ENCODE results near the gene ZFYVE27. TPM values are rescaled to one million over a fixed set of nuclear protein-coding genes. Genes with fewer than 3 reads are reported as not detected.
A peak's percentile ranks its signal among the peaks of the same experiment; 100 is the strongest.
"Not testable (repeated sequence)": the region's sequence is repeated elsewhere in the genome, so short reads cannot be mapped to it uniquely, and the experiment has no call there.

ZFYVE27 gene, protein sequence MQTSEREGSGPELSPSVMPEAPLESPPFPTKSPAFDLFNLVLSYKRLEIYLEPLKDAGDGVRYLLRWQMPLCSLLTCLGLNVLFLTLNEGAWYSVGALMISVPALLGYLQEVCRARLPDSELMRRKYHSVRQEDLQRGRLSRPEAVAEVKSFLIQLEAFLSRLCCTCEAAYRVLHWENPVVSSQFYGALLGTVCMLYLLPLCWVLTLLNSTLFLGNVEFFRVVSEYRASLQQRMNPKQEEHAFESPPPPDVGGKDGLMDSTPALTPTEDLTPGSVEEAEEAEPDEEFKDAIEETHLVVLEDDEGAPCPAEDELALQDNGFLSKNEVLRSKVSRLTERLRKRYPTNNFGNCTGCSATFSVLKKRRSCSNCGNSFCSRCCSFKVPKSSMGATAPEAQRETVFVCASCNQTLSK
- 10 to 100 TPM; 24.8 to 25.5 TPM for total RNA-seq

DNA sequence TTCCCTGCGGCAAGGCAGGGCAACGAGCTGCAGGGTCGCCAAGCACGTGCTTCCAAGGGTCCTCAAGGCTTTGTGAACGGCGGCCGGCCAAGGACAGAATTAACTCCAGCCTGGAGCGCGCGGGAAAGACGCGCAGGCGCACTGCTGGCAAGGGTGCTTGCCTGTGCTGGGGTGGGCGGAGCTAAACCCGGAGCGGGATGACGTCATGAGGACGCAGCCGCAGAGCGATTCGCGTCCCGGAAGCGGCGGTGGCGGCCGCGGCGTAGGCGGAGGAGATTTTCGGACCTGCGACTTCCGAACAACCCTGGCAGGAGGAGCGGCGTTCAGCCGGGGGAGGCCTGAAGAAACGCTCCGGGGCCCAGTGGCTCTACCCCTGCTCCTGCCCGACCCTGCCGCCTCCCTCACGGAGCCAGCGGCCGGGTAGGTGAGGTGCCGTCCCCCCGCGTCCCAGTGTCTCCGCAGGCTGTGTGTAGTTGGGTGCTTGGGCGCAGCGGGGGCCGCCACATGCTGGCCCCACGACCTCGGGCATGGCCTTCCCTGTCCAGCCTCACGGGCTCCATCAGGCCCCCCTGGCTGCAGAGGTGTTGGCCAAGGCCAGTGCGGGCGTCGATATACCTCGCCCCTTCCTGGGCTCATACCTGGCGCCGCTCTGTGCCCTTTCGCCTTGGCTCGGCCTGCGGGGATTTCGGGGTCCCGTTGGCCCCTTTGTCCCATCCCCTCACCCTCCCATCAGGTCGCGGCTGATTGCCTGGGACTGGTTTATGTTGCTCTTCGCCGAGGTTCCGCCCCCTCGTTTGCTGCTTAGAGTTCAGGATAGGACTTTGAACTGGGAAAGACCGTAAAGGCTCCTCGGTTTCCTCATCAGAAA, at the start of gene ZFYVE27:
Gene ZFYVE27 (plus strand): TSS at position 227 of the 868 bp plus-strand sequence. CDS start 1,350 bp downstream, outside the sequence.
- H3K4me3 ChIP-seq = peak within 1 kb of the TSS; percentile 85
- DNase-seq (ENCODE audit: low spot score) (peak; percentile 74), ATAC-seq (ENCODE audit: insufficient number of reproducible peaks, low FRiP score, low read depth) (peak; percentile 84)
- no peaks in the 10 kb centered on the region for H3K9me3 ChIP-seq
- H3K36me3 ChIP-seq = no peaks in the 10 kb centered on the region
- TF ChIP-seq, protein P1, sequence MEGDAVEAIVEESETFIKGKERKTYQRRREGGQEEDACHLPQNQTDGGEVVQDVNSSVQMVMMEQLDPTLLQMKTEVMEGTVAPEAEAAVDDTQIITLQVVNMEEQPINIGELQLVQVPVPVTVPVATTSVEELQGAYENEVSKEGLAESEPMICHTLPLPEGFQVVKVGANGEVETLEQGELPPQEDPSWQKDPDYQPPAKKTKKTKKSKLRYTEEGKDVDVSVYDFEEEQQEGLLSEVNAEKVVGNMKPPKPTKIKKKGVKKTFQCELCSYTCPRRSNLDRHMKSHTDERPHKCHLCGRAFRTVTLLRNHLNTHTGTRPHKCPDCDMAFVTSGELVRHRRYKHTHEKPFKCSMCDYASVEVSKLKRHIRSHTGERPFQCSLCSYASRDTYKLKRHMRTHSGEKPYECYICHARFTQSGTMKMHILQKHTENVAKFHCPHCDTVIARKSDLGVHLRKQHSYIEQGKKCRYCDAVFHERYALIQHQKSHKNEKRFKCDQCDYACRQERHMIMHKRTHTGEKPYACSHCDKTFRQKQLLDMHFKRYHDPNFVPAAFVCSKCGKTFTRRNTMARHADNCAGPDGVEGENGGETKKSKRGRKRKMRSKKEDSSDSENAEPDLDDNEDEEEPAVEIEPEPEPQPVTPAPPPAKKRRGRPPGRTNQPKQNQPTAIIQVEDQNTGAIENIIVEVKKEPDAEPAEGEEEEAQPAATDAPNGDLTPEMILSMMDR (IDR thresholded peaks at IDR 0.05) = no peak
- no peaks in the 10 kb centered on the region for H3K27me3 ChIP-seq (replicated peaks; ENCODE audit: insufficient read depth)
- peak within 1 kb of the TSS; percentile 87 to 95 for H3K27ac ChIP-seq
- H3K4me1 ChIP-seq (ENCODE audit: control insufficient read depth in 1 of 2, low read depth in 2 of 2) = peaks cover 8 to 24% of the 10 kb centered on the region in 2 donors

DNA sequence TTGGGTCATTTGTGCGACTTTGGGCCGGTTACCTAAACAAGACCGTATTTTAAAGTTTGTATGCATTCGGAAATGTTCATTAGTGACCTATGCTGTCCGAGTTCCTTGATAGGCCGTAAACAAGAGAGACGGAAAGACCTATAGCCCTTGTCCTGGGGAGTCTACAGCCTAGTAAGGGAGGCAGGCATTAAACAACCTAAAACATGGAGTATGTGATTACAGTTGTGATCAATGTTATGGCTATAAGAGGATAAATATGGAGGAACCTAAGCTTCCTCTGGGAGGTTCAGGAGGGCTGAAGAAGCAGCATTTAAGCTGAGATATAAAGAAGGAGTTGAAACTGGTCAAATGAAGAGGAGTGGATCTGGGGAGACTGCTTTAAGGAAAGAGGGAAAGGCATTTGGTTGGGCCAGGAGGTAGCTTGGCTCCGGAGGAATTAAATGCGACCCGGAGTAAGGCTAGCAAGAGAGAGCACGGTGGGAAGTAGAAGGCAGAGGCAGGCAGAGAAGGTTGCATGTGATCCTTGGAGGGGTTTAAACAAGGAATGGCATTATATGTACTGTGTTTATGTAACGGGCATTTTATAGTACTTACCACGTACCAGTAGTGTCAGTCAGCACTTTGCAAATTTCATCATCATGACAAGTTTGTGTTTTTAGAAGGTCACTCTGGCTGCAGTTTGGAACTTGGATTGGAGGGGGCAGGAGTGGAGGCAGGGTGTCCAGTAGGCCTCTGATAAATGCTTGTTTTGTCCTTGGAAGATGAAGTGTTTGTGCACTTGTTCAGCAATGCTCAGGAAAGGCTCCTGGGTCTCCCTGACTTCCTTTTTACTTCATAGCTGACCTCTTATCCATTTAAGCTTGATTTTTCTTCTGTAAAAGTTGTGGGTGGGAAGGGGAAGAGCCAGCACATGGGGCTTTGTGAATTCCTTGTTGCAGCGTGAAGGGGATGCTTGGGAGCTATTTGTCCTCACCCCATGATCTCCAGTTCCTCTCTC, 48.8 kb upstream of the ZFYVE27 start:
- Histone ChIP-seq H3K9me3 (no peaks in the 10 kb centered on the region), H3K36me3 (no peaks in the 10 kb centered on the region), H3K4me1 (ENCODE audit: control insufficient read depth in 1 of 2, low read depth in 2 of 2) (peaks cover 42 to 53% of the 10 kb centered on the region in 2 donors), H3K27me3 (replicated peaks; ENCODE audit: insufficient read depth) (no peaks in the 10 kb centered on the region), H3K27ac (peak overlapping the region; percentile 90 to 94), H3K4me3 (peak overlapping the region; percentile 82)
- ATAC-seq (ENCODE audit: insufficient number of reproducible peaks, low FRiP score, low read depth) (no peak), DNase-seq (ENCODE audit: low spot score) (no peak)
- TF ChIP-seq, protein P1 (IDR thresholded peaks at IDR 0.05) = no peak

DNA sequence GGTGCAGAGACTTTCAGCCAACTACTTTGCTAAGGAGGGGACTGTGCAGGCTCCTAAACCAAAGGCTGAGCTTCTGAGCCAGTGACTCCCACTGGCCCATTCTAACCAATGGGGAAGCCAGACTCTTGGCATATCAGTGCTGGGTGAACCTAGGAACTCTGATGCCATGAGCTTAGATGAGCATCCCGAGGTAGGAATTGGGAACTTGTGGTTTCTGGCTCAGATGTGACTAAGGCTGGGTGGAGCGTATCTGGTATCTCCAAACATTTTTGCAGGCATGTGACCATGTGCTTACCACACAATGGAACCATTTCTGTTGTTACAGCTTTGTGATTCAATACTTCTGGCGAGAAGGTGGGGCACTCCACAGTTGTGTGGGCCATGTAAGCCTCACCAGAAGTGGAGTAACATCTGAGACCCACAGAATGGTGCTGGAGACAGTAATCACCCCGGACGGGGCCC, 47.3 kb upstream of the ZFYVE27 start:
- ATAC-seq (ENCODE audit: insufficient number of reproducible peaks, low FRiP score, low read depth) = no peak
- Histone ChIP-seq H3K36me3 (no peaks in the 10 kb centered on the region), H3K4me1 (ENCODE audit: control insufficient read depth in 1 of 2, low read depth in 2 of 2) (peaks cover 27 to 38% of the 10 kb centered on the region in 2 donors), H3K9me3 (no peaks in the 10 kb centered on the region), H3K4me3 (no peak overlapping the region), H3K27me3 (replicated peaks; ENCODE audit: insufficient read depth) (no peaks in the 10 kb centered on the region), H3K27ac (peak overlapping the region; percentile 33 to 90)
- TF ChIP-seq, protein P1 (IDR thresholded peaks at IDR 0.05) = no peak
- no peak for DNase-seq (ENCODE audit: low spot score)

DNA sequence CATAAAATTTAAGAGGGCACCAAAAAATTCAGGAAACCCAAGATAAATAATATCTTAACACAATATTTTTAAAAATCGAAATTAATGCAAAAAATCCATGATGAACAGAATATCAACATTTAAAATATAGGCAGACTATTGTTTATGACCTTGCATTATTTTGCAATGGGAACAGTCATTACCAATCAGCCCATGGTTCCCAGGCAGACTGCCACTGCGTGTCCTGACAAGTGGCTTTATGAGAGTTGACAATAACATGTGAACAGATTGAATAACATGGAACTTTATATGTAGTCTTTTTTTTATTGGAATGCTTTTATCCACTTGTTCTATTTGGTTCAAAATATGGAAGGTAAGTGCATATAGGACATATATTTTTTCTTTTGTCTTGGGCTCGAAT, 46.8 kb upstream of the ZFYVE27 start:
- Histone ChIP-seq H3K4me1 (ENCODE audit: control insufficient read depth in 1 of 2, low read depth in 2 of 2) (peaks cover 23 to 32% of the 10 kb centered on the region in 2 donors), H3K27ac (no peak overlapping the region), H3K9me3 (no peaks in the 10 kb centered on the region), H3K4me3 (no peak overlapping the region), H3K36me3 (no peaks in the 10 kb centered on the region), H3K27me3 (replicated peaks; ENCODE audit: insufficient read depth) (no peaks in the 10 kb centered on the region)
- TF ChIP-seq, protein P1 (IDR thresholded peaks at IDR 0.05) = no peak
- DNase-seq (ENCODE audit: low spot score) = no peak
- ATAC-seq (ENCODE audit: insufficient number of reproducible peaks, low FRiP score, low read depth) = no peak

DNA sequence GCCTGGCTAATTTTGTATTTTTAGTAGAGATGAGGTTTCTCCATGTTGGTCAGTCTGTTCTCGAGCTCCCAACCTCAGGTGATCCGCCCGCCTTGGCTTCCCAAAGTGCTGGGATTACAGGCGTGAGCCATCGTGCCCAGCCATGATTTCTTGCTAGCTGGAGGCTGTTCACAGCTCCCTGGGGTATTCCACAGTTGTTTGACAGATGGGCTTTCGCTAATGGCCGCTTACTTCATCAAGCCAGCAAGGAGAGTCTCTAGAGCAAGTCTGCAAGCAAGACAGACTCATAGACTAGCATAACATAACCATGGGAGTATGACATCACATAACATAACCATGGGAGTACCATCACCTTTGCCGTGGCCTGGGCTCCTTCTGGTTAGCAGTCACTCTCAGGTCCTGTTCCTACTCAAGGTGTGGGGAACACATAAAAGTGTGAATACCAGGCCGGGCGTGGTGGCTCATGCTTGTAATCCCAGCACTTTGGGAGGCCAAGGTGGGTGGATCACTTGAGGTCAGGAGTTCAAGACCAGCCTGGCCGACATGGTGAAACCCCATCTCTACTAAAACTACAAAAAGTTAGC, 38.8 kb upstream of the ZFYVE27 start:
- not testable (repeated sequence) for H3K36me3 ChIP-seq; H3K9me3 ChIP-seq; H3K4me3 ChIP-seq; ATAC-seq (ENCODE audit: insufficient number of reproducible peaks, low FRiP score, low read depth); H3K4me1 ChIP-seq (ENCODE audit: control insufficient read depth in 1 of 2, low read depth in 2 of 2); H3K27ac ChIP-seq; H3K27me3 ChIP-seq (replicated peaks; ENCODE audit: insufficient read depth); DNase-seq (ENCODE audit: low spot score)

Data from thoracic aorta (tissue), 2 donors.